Neutrophil (primary cell): ENCODE results near the gene MECR.

Source experiments
- H3K27ac ChIP-seq: fragments of 200-600 bp; sonication (generic); 2 replicates; pipeline ENCODE4 v1.5.1; 2016; ENCODE audit warnings: mild to moderate bottlenecking, moderate library complexity
- H3K27me3 ChIP-seq: fragments of 200-600 bp; sonication (generic); 2 replicates; pipeline ENCODE4 v1.6.0; 2016; ENCODE audit warnings: mild to moderate bottlenecking
- H3K36me3 ChIP-seq: fragments of 200-600 bp; sonication (generic); 2 replicates; pipeline ENCODE4 v1.5.1; 2017
- H3K4me1 ChIP-seq, 2 experiments: fragments of 200-600 bp in 1 of 2; sonication (generic) in 1 of 2; 1 replicate in 1 of 2; 2 replicates in 1 of 2; pipeline versions ENCODE4 v1.5.1 to v1.6.1; 2013 to 2016; ENCODE audit warnings: low read depth in 1 of 2, low read length in 1 of 2, mild to moderate bottlenecking in 1 of 2, moderate library complexity in 1 of 2; ENCODE audit not compliant: control insufficient read depth in 1 of 2, insufficient read depth in 1 of 2
- H3K4me3 ChIP-seq, 2 experiments: fragments of 200-600 bp in 1 of 2; sonication (generic) in 1 of 2; 1 replicate in 1 of 2; 2 replicates in 1 of 2; pipeline ENCODE4 v1.5.1; 2013 to 2016; ENCODE audit warnings: low read depth in 1 of 2, low read length in 1 of 2, mild to moderate bottlenecking in 1 of 2, moderate library complexity in 1 of 2
- H3K9me3 ChIP-seq: fragments of 200-600 bp; sonication (generic); 2 replicates; pipeline ENCODE4 v1.5.1; 2016
- CTCF ChIP-seq: fragments of 200-600 bp; sonication (generic); IDR thresholded peaks from 2 replicates; pipeline ENCODE4 v1.5.1; 2016; ENCODE audit warnings: antibody characterized with exemption

The MECR gene

GRCh38 chr1:29230553-29231378, at the start of gene MECR:
Gene MECR, minus strand, starts transcription at chr1:29230934. Its CDS starts 28 bp downstream, at chr1:29230906.
- Histone ChIP-seq H3K27me3 (peaks cover 18% of the 10 kb centered on the region), H3K4me3 (peak within 1 kb of the TSS; percentile 71 to 80)
- TF ChIP-seq CTCF: peak; percentile 51

GRCh38 chr1:29279951-29280391, 49.2 kb upstream of the MECR start:
- Histone ChIP-seq H3K27ac (no peak overlapping the region), H3K27me3 (no peaks in the 10 kb centered on the region), H3K9me3 (no peaks in the 10 kb centered on the region), H3K4me3 (no peak overlapping the region), H3K4me1 (no peaks in the 10 kb centered on the region), H3K36me3 (no peaks in the 10 kb centered on the region)
- no peak for TF ChIP-seq CTCF

More at GRCh38 chr1:29230553-29231378, at the start of gene MECR:
- Histone ChIP-seq H3K27ac (peak within 1 kb of the TSS; percentile 33), H3K9me3 (no peaks in the 10 kb centered on the region), H3K4me1 (peaks cover 20 to 25% of the 10 kb centered on the region in 2 experiments), H3K36me3 (no peaks in the 10 kb centered on the region)

- Histone ChIP-seq H3K4me3 (no peak overlapping the region), H3K9me3 (no peaks in the 10 kb centered on the region), H3K4me1 (no peaks in the 10 kb centered on the region), H3K36me3 (no peaks in the 10 kb centered on the region), H3K27me3 (no peaks in the 10 kb centered on the region), H3K27ac (no peak overlapping the region)
- no peak for TF ChIP-seq CTCF
Observed at GRCh38 chr1:29279406-29279805, 48.7 kb upstream of the MECR start.

- H3K4me1 ChIP-seq: no peaks in the 10 kb centered on the region
- no peak for TF ChIP-seq CTCF
- H3K27me3 ChIP-seq: no peaks in the 10 kb centered on the region
- H3K27ac ChIP-seq: no peak overlapping the region
- H3K4me3 ChIP-seq: no peak overlapping the region
- H3K36me3 ChIP-seq: no peaks in the 10 kb centered on the region
- H3K9me3 ChIP-seq: no peaks in the 10 kb centered on the region
Observed at GRCh38 chr1:29278124-29278523, 47.4 kb upstream of the MECR start.

- TF ChIP-seq CTCF: no peak
Observed at GRCh38 chr1:29275435-29275834, 44.7 kb upstream of the MECR start.

More at GRCh38 chr1:29275435-29275834, 44.7 kb upstream of the MECR start:
- no peak overlapping the region for H3K27ac ChIP-seq
- no peaks in the 10 kb centered on the region for H3K9me3 ChIP-seq
- no peaks in the 10 kb centered on the region for H3K4me1 ChIP-seq
- H3K4me3 ChIP-seq: no peak overlapping the region
- no peaks in the 10 kb centered on the region for H3K36me3 ChIP-seq
- peaks cover 22% of the 10 kb centered on the region for H3K27me3 ChIP-seq
